K562 (cell line): Measurements from ENCODE around the gene ACAP2. TPM values are rescaled to one million over a fixed set of nuclear protein-coding genes. Genes with fewer than 3 reads are reported as not detected.

Source experiments
- ATAC-seq: fragments of 200-7000 bp; cut with Tn5 transposase; 3 replicates; pipeline ENCODE4 v1.9.1; 2020; ENCODE audit warnings: moderate library complexity
- BruUV-seq: library from RNA; stranded (reverse); fragments of 400-500 nt; replicated peaks from 2 replicates; lab custom pipeline; 2021; lab: Mats Ljungman, UMichigan
- CTCF ChIA-PET: fragments of 300-600 bp; formaldehyde crosslinking; extraction: SDS; loops from one replicate; lab custom pipeline; 2021; ENCODE audit warnings: low intra/inter-chr PET ratio; lab: Yijun Ruan, JAX
- POLR2A ChIA-PET: fragments of 300-600, 350-650 bp; sonication (Branson Sonifier 250); formaldehyde crosslinking; extraction: SDS; loops from one replicate; lab custom pipeline; 2021; ENCODE audit warnings: antibody characterized with exemption, inconsistent platforms; lab: Yijun Ruan, JAX
- DNase-seq, 4 experiments: peaks; one replicate each; pipeline versions ENCODE4 v3.0.0 to v3.0.0-alpha.2; 2011 to 2018; ENCODE audit warnings: low spot score in 3 of 4, mixed read lengths in 3 of 4; ENCODE audit errors: extremely low read depth in 1 of 4
- FAIRE-seq: peaks from 2 replicates; lab custom pipeline; 2011; peaks lifted over from hg19 to GRCh38; lab: Jason Lieb, UNC
- H2AFZ ChIP-seq: 2 replicates; pipeline ENCODE4 v1.6.0; 2011; ENCODE audit warnings: low read depth, low read length, control low read depth, inconsistent platforms
- H3K27ac ChIP-seq: fragments of 200-600 bp; 3 replicates; pipeline ENCODE4 v1.8.0; 2011; ENCODE audit warnings: low read depth, mild to moderate bottlenecking, control low read depth, inconsistent platforms, low read length, moderate library complexity, mixed read lengths; ENCODE audit errors: extremely low read depth
- H3K27me3 ChIP-seq, 2 experiments: fragments of 300-600 bp in 1 of 2; 2 replicates in 1 of 2; 3 replicates in 1 of 2; pipeline versions ENCODE4 v1.6.0 to v1.8.0; 2011; ENCODE audit warnings: inconsistent platforms in 2 of 2, low read length in 2 of 2, mild to moderate bottlenecking in 1 of 2, mixed read lengths in 1 of 2, moderate library complexity in 1 of 2; ENCODE audit not compliant: control insufficient read depth in 2 of 2, insufficient read depth in 2 of 2
- H3K36me3 ChIP-seq: fragments of 300-600 bp; 3 replicates; pipeline ENCODE4 v1.8.0; 2011; ENCODE audit warnings: mild to moderate bottlenecking, low read length, inconsistent platforms; ENCODE audit not compliant: control insufficient read depth, insufficient read depth
- H3K4me1 ChIP-seq, 2 experiments: fragments of 200-600 bp in 1 of 2; replicated peaks in 1 of 2; 2 replicates in 1 of 2; 3 replicates in 1 of 2; pipeline versions ENCODE4 v1.5.1 to v1.8.0; 2011; ENCODE audit warnings: inconsistent platforms in 2 of 2, low read length in 2 of 2, mild to moderate bottlenecking in 1 of 2, mixed read lengths in 1 of 2, moderate library complexity in 1 of 2; ENCODE audit not compliant: control insufficient read depth in 2 of 2, insufficient read depth in 2 of 2
- H3K4me2 ChIP-seq: 2 replicates; pipeline ENCODE4 v1.6.1; 2011; ENCODE audit warnings: low read length, control low read depth, inconsistent platforms, mixed read lengths; ENCODE audit not compliant: insufficient read depth
- H3K4me3 ChIP-seq: fragments of 200-600 bp; sonication (generic), shearing (Covaris generic); 2 replicates; pipeline ENCODE4 v1.5.1; 2016; ENCODE audit warnings: control low read depth, inconsistent platforms
- H3K79me2 ChIP-seq: fragments of 200-600 bp; 3 replicates; pipeline ENCODE4 v1.8.0; 2011; ENCODE audit warnings: low read length, inconsistent platforms; ENCODE audit not compliant: control insufficient read depth, insufficient read depth
- H3K9ac ChIP-seq, 2 experiments: 2 replicates each; pipeline versions ENCODE4 v1.6.0 to v1.6.1; 2011; ENCODE audit warnings: low read depth in 2 of 2, low read length in 2 of 2, control low read depth in 1 of 2, inconsistent platforms in 1 of 2, mild to moderate bottlenecking in 1 of 2, mixed read lengths in 1 of 2; ENCODE audit not compliant: insufficient read depth in 1 of 2
- H3K9me1 ChIP-seq: one replicate; pipeline ENCODE4 v1.6.0; 2011; ENCODE audit warnings: inconsistent platforms, mild to moderate bottlenecking, low read length, moderate library complexity; ENCODE audit not compliant: control insufficient read depth, insufficient read depth
- H3K9me3 ChIP-seq: replicated peaks from 2 replicates; pipeline ENCODE4 v1.5.1; 2011; ENCODE audit warnings: low read depth, low read length, inconsistent platforms; ENCODE audit not compliant: control insufficient read depth, insufficient read depth
- H4K20me1 ChIP-seq: replicated peaks from 2 replicates; pipeline ENCODE4 v1.6.1; 2011; ENCODE audit warnings: low read length, inconsistent platforms, mixed read lengths; ENCODE audit not compliant: control insufficient read depth, insufficient read depth
- CBX3 ChIP-seq, 2 experiments: IDR thresholded peaks; 1 replicate in 1 of 2; 2 replicates in 1 of 2; pipeline ENCODE4 v1.6.1; 2012; ENCODE audit warnings: inconsistent platforms in 2 of 2, low read length in 2 of 2, borderline replicate concordance in 1 of 2, control low read depth in 1 of 2
- CBX5 ChIP-seq: IDR thresholded peaks from 2 replicates; pipeline ENCODE4 v1.6.1; 2014; ENCODE audit warnings: low read depth, borderline replicate concordance
- JUNB ChIP-seq: fragments of 450-650 bp; formaldehyde crosslinking; conservative IDR thresholded peaks from 2 replicates; pipeline ENCODE4 v1.4.0; 2020; ENCODE audit warnings: mild to moderate bottlenecking
- TRIM28 ChIP-seq: fragments of 450-650 bp; IDR thresholded peaks from 2 replicates; pipeline ENCODE4 v1.6.1; 2017
- U2AF1 ChIP-seq: fragments of 200-400 bp; formaldehyde crosslinking; optimal IDR thresholded peaks from 2 replicates; pipeline ENCODE3; 2017; ENCODE audit warnings: mild to moderate bottlenecking, low read depth, low read length, moderate library complexity
- ZFP36 ChIP-seq: fragments of 150-350 bp; IDR thresholded peaks from 2 replicates; pipeline ENCODE4 v1.6.1; 2018; ENCODE audit warnings: low read length, low read depth; ENCODE audit not compliant: partially characterized antibody
- whole genome bisulfite sequencing: fragments of 100-300 bp; shearing (Covaris generic); methylation state at CpG from one replicate; pipeline ENCODE4 v1.1.6; 2016; ENCODE audit warnings: low coverage, mixed read lengths; ENCODE audit not compliant: insufficient coverage; ENCODE audit errors: missing lambda C conversion rate; 5-methylcytosine and 5-hydroxymethylcytosine counted together
- in situ Hi-C: fragments of 300-500 bp; cut with MboI; formaldehyde crosslinking; loops from 4 replicates; pipeline ENCODE4 v1.15.0; 2018; ENCODE audit warnings: inconsistent platforms, mixed read lengths
- intact Hi-C: fragments of 100-400 bp; cut with micrococcal nuclease; formaldehyde crosslinking; loops from 2 replicates; pipeline ENCODE4 v1.14.2; 2022
- polyA plus RNA-seq, 8 experiments: library from polyadenylated mRNA; depleted of rRNA in 4 of 8; stranded (reverse) in 5 of 8; unstranded in 3 of 8; fragments of >200 nt; fragmentation: Nextera tagmentation in 2 of 8; fragmentation: Illumina TruSeq in 1 of 8; extraction: Ambion mirVana in 2 of 8; extraction: Trizol in 1 of 8; gene quantifications; 2 replicates each; pipeline versions ENCODE4 v1.2.1 to v1.2.3, GENCODE V29; 2011 to 2014; ENCODE audit warnings: inconsistent platforms in 1 of 8, missing spikeins in 1 of 8
- total RNA-seq, 7 experiments: library from RNA; depleted of rRNA in 6 of 7; stranded (reverse); fragments of >200 nt in 6 of 7; fragmentation: Illumina TruSeq in 2 of 7; extraction: Trizol in 2 of 7; gene quantifications; 2 replicates each; pipeline versions ENCODE4 v1.2.1 to v1.2.3, GENCODE V29; 2011 to 2021; ENCODE audit warnings: low replicate concordance in 1 of 7
- TF ChIP-seq, protein P1 (sequence below): fragments of 450-650 bp; IDR thresholded peaks from 2 replicates; pipeline ENCODE4 v1.6.1; 2018; ENCODE audit warnings: mild to moderate bottlenecking, low read depth; ENCODE audit not compliant: partially characterized antibody

ACAP2 gene
- total and polyA plus RNA-seq, 9 of the 15 experiments (the other 6 are each of a cell fraction or from before 2014, with no cell fraction given) = 10.6 to 52.7 (median 34.4) TPM

GRCh38 chr3:195319060-195319459, 123.8 kb downstream of the ACAP2 start:
- ATAC-seq = no peak
- ChIA-PET POLR2A (interaction anchor here (1.0 kb wide), 1 partner anchor 37 kb away, joined by 4 read pairs; no protein-coding TSS in a partner anchor), CTCF (no interaction called here)
- no peaks in the 10 kb centered on the region for H3K79me2 ChIP-seq
- intact Hi-C loops = no loop called here
- in situ Hi-C loops = no loop called here
- no peaks in the 10 kb centered on the region for H3K4me1 ChIP-seq
- no peaks in the 10 kb centered on the region for H4K20me1 ChIP-seq
- TF ChIP-seq CBX3 (IDR thresholded peaks at IDR 0.05; ENCODE audit: borderline replicate concordance in 1 of 2, low read length in 2 of 2) (peak in 1 of 2 experiments; percentile 95; a peak in 1 of 3 replicates), TRIM28 (peak; percentile 74; the same call in 1 of the 2 replicates), JUNB (CRISPR knock-in tag) (no peak), ZFP36 (peak; percentile 62), CBX5 (peak; percentile 84), U2AF1 (no peak)
- TF ChIP-seq, protein P1, sequence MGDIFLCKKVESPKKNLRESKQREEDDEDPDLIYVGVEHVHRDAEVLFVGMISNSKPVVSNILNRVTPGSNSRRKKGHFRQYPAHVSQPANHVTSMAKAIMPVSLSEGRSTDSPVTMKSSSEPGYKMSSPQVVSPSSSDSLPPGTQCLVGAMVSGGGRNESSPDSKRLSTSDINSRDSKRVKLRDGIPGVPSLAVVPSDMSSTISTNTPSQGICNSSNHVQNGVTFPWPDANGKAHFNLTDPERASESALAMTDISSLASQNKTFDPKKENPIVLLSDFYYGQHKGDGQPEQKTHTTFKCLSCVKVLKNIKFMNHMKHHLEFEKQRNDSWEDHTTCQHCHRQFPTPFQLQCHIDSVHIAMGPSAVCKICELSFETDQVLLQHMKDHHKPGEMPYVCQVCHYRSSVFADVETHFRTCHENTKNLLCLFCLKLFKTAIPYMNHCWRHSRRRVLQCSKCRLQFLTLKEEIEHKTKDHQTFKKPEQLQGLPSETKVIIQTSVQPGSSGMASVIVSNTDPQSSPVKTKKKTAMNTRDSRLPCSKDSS = peak; percentile 67
- no peak for FAIRE-seq
- no peaks in the 10 kb centered on the region for H3K9me1 ChIP-seq
- H3K27ac ChIP-seq = no peak overlapping the region
- DNase-seq = peak in 1 of 4 experiments; percentile 11
- H3K9ac ChIP-seq = no peak overlapping the region
- H3K4me2 ChIP-seq = no peak overlapping the region
- peaks cover 6% of the 10 kb centered on the region; the same call in 1 of the 2 replicates for H3K9me3 ChIP-seq
- no peaks in the 10 kb centered on the region for H3K27me3 ChIP-seq
- H3K36me3 ChIP-seq = peaks cover 21% of the 10 kb centered on the region; the same call in 2 of the 3 replicates
- H3K4me3 ChIP-seq = no peak overlapping the region
- WGBS = 92% methylated on average over 5 of the region's 5 CpGs
- no TSS peak for BruUV-seq
- no peak overlapping the region for H2AFZ ChIP-seq
